Hepatic stellate cell (primary cell): ENCODE measurements around the gene APBA1.

Source experiments
- DNase-seq: peaks from one replicate; pipeline ENCODE4 v3.0.0; 2011; ENCODE audit warnings: low spot score

The APBA1 gene

DNA sequence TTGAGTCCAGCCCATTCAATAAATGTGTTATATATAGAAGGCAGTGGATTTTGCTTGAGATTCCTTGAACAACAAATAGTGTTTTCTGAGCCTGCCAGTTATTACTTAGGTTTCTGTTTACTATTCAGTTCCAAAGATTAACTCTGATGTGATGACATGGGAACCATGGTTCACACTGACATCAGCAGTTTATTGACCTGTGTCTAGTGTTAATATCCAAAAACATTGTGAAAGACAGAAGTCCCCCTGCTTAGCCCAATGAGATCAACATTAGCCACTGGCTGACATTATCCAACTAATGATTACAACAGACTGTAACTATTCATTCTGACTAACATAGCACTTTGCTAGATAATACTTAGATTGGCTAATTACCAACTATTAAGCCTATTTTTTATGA lies 14.9 kb downstream of the APBA1 start:
- no peak for DNase-seq

DNA sequence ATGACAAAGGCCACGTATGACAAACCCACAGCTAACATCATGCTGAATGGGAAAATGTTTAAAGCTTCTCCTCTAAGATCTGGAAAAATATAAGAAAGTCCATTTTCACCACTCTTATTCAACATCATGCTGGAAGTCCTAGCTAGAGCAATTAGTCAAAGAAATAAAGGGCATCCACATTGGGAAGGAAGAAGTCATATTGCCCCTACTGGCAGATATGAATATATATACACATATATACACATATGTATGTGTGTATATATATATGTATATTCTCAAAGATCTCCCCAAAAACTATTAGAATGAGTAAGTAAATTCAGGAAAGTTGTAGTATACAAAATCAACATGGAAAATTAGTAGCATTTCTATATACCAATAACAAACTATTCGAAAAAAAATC lies 17.1 kb downstream of the APBA1 start:
- DNase-seq = no peak

DNA sequence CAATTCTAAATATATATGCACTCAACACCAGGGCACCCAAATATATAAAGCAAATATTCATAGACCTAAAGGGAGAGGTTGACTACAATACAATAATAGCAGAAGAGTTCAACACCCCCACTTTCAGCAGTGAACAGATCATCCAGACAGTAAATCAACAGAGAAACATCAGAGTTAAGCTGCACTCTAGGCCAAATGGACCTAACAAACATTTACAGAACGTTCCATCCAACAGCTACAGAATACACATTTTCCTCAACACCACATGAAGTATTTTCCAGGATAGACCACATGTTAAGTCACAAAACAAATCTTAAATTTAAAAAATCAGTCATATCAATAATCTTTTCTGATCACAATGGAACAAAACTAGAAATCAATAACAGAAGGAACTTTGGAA lies 18.9 kb downstream of the APBA1 start:
- no peak for DNase-seq

DNA sequence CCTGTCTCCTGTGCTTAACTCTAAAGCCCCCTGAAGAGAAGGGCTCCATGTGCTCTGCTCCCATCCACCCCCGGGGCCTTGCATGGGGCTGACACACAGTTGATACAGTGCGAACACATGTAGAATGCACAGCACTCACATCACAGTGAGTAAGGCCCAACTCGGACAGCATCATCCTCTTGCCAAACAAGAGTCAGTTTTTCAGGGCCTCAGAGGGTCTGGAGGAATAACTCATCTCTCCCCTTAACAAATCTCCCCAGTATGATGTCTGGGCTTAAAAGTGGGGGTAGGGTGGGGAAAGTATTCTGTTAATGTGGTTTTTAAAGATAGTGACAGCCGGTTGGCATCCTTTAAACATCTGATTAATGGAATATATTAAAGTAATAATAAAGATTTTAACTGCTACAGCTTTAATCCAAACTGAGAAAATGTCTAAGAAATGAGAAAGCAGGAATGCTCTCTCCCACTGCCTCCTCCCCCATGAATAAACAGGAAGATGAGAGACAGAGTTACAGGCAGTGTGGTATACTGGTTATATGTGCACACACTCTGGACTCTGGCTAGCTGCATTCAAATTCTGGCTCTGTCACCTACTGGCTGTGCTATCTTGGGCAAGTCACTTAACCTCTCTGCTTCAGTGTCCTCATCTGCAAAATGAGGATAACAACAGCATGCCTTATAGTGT lies 22.5 kb downstream of the APBA1 start:
- peak; percentile 51 for DNase-seq

DNA sequence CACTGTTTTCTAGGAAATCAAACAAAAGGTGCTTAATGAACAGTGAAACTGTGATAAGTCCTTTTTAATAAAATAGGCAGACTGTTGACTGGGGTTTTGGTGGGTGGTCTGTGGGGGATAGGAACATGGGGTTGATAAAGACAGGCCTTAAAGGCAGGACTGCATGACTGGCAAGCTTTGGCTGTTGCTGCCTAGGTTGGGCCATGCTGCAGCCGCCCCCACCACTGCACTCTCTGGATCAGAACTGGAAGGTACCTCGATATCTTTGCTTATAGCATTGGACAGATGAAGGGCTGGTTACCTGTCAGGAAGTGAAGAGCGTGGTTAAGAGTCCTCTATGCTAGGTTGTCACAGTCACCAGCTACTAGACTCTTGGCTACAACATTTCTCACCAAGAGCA lies 24.4 kb downstream of the APBA1 start:
- DNase-seq = no peak

DNA sequence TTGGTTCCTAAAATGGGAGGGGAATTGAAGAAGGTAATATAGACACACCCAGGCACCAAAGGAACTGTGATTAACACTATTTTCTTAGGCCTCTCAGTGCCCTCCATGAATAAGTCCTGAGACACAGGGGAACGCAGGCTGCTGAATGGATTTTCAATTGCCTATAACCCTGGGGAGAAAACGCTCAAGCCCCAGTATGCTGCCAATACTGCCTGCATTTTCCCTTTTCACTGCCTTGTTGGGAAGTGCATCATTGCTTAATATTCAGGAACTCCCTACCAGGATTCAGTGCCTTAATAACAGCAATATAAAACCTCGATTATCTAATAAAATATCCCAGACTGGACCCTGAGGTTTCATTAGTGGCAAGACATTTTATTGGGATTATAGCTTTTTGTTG lies 25.4 kb downstream of the APBA1 start:
- DNase-seq = no peak

DNA sequence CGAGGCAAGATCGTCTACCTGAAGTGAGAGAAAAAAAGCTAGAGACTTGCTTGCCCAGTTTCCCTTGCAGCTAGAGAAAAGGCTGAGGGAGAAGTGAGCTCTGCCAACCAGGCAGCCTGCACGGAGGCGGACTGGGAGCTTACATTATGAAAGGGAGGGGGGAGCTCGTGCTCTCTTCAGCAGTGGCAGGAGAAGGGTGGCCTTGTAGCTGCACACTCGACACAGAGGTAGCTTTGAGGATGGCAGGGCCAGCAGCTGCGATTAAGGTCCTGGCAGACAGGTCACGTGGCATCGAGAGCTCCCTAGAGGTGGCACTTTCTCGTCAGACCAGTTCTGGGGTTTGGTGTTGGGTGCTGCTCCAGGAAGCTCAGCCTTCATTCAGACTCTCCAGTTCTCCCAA lies 26.7 kb downstream of the APBA1 start:
- DNase-seq = no peak

DNA sequence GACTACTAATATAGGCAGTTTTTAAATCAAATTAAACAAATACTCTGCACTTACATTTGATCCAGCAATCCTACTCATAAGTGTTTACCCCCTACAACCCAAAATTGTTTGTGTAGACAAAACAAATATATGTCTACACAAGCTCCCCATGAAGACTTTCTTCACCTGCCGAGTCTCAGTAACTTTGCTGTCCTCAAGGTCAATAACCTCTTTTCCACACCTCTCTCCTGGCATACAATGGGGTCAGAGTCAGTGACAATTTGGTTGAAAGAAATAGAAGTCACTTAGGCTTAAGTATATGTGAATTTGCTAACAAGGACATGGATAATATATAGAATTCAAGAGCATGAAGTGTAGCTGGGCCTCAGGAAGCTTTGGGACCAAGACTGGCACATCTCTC lies 29.1 kb downstream of the APBA1 start:
- DNase-seq = no peak

DNA sequence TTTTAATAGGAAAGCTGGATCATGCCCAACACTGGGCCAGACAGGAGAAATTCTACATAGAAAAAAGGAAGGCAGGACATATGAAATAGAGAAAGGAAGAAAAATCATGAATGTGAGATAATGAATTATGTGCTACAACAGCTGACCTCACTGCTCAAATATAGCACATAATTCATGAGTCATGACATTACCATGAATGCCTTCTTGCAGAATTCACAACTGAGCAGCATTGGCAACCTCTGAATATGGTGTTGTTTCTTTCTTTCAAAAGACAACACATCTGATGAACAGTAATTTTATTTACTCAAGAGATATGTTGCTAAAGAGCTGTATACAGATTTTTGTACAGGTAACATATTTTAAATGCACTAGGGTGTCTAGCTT lies 34.4 kb downstream of the APBA1 start:
- peak; percentile 33 for DNase-seq

DNA sequence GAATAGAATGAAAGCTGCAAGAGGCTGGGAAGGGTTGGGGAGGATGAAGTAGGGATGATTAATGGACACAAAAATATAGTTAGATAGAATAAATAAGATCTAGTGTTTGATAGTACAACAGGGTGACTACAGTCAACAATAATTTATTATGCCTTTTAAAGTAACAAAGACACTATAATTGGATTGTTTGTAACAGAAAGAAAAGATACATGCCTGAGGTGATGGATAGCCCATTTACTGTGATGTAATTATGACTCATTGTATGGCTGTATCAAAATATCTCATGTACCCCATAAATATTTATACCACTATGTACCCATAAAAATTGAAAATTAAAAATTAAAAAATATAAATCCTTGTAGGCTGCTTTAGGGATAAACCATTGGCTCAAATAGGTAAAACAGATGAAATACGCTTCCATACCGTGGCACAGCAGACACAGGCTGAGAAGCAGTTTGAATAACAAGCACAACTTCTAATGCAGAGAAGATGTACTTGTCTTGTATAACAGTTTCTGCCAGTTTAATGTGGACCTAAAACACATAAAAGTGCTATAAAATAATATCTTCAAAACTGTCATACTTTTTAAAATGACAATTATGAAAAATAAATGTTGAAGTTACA lies 34.9 kb downstream of the APBA1 start:
- no peak for DNase-seq

DNA sequence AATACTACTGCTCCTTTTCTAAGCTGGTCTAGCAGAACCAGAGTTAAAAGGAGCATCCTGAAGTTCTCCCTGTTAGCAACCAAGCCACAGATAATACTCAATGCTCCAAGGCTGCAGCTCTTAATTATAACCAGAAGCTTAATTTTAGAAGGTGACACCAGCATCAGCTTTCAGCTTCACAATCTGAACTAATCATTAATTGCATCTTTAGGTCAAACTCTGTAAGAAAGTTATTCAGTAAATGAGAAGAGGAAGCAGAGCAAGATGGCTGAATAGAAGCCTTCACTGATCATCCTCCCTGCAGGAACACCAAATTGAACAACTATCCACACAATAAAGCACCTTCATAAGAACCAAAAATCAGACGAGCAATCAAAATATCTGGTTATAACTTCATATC lies 38.5 kb downstream of the APBA1 start:
- no peak for DNase-seq

DNA sequence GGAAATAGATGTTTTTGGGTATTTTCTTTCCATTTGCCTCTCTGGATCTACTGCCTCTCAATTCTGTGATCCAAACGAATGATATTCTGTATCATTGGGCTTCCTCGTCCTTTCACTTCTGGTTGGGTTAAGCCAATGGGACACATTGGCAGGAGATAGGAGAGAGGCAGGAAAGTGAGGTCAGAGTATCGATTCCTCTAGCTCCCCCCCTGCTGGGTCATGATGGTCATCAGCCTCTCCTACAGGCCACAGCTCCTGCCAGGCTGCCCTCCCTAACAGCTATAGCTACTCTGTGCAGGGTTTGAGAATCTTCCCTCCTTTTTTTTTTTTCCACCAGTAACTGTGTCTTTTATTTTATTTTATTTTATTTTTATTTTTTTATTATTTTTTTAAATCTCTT lies 39.4 kb downstream of the APBA1 start:
- no peak for DNase-seq

DNA sequence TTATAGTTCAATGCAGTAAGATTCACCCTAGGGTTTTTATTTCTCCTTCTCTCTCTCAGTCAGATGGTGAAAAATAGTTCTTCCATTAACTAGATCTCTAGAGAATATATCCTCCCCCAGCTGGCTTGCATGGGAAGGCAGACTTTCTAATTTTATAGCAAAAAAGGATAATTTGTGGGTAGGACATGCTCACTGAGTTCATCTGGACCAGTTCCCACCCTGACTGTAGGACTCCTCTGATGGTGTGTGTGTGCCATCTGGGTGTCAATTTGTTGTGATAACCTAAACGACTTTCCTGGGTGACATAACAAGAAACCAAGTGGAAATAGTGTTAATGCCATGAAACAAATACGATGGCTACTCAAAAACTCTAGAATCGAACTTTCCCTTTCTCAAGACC lies 44.9 kb downstream of the APBA1 start:
- DNase-seq = no peak

DNA sequence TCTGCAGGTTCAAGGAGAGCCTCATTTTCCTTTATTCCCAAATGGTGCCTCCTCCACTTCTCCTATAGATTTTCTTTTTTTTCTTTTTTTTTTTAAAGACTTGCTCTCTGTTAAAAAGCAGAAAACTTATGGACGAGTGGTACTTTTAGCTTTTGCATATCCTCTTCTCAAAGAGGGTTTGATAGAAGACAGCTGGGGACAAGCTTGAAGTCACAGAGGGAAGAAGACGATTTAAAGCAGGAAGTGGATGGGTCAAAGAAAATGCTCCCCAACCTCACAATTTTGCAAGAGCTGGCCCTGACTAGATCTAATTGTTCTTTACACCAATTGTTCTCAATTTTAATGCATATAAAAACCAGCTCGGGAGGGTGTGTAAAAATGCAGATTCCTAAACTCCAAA lies 48.9 kb downstream of the APBA1 start:
- DNase-seq = no peak

DNA sequence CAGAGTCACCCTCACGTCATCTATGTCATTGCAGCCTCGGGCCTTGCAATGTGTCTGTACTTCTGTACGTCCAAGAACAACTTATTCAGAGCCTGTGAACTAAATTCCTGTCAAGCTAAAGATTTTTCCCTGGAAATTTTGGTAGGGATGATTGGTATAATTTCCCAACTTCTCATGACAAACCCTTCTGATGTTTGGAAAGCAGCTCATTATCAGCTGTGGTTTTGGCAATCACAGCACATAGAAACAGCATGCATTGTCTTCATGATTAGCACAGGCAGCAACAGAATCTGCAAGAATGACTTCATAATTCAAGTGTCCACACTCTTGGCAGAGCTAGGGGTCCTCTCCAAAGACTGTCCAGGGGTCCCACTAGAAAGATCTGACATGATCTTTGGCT lies 49.5 kb downstream of the APBA1 start:
- no peak for DNase-seq

DNA sequence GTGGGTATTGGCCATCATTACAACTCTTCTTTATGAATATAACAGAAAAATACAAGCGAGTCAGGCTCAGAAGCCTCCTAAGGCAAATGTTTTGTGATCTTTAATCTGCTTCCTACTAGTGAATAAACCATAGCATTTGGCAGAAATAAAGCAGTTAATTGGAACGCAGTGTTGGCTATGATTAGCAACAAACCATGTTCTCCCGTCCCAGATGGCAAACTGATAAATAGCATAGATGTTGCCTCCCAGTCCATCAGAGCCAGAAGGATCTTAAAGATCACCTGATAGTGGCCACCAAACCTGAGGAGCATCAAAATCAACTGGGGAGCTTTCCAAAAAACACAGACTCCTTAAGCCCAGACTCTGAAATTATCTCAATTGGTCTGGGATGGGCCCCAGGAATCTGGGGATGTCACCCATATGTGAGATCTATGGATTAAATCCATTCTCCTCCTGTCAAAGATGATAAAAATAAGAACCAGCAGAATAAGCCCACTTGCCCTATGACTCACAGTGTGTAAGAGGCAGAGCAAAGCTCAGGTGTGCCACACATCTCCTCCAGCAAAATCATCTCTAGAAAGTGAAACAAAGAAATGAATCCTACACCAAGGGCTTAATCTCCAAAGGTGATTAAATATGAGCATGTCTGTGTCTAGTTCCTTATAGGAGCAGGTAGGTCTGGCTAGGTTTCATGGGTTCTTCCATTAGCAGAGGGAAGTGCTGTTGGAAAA lies 50.3 kb downstream of the APBA1 start:
- no peak for DNase-seq

DNA sequence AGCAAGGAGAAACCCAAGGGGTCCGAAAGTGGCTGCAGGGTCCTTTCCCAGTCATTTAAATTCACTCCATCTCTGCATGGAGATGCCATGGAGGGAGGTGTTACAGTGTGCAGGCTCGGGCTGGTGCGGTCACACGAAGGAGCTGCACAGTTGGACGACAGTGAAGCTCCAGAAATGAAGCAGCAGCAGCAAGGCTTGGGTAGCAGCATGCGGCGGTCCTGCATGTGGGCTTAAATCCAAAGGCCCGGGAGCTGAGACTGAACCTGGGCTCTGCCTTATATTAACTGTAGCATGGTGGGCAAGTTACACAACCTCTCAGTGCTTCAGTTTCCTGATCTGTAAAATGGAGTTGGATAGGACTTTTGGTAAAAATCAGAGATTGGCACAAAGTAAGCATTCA lies 51.4 kb downstream of the APBA1 start:
- no peak for DNase-seq

DNA sequence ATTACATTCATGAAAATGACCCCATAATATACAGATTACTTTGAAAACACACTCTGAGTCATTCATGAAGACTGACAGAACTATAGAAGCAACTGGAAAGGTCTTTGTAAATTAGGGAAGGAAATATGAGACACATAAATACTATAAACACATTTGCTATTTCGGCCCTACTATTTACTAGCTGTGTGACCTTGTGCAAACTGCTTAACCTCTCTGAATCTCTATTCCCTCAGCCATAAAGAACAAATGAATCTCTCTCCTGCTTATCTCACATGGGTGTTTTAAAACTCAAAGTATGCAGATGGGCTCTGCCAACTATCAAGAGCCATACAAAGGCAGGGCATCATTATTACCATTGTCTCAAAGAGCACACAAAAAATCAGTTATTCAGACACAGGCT lies 52.9 kb downstream of the APBA1 start:
- DNase-seq = no peak

DNA sequence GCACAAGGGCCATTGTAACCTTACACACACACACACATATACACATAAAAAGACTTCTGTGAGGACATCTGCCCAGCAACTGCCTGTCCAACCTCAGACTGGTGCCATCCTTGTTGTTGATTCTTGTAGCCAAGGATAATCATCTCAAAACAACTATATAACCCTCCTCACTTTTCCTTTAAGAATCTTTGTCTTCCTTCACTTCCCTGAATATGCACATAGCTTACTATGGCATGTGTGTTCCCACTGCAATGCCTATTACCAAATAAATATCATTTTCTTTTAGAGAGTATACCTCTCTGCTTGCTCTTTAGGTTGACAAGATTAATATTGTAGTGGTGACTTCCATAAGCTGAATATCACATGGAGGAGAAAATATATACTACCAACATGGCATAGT lies 55.2 kb downstream of the APBA1 start:
- DNase-seq = no peak

DNA sequence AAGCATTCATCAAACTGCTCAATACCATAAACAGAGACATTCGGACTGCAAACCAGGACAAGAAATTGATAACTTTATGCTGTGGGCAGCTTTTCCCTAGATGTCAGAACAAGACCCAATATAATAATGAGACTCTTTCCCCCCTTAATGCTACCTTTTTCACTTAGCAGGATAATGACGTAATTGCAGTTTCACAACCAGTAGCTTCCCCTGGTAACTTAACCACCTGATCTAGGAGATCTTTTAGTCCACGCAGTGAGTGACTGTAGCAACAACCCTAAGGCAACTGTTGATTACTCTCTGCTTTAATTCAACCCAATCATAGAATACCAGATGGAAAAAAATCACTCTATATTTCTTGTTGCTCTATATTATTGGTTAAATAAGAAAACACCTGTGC lies 56.3 kb downstream of the APBA1 start:
- DNase-seq = no peak

DNA sequence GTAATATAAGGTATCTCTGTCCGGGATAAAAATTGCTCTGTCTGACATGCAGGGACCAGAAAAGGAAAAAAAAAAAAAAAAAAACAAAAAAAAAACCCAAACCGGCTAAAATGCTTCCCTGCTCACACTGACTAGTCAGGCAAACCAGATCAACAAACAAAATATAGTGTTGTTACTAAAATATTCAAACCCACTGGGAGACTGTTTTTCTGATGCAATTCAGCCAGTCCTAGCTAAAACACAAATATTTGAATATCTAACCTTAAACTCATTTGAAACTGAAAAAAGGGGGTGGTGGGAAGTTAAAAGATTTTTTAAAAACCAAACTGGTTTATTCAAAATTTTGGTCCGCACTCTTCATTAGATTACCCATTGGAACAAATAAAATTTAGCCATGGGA lies 61.0 kb downstream of the APBA1 start:
- DNase-seq = peak; percentile 2

DNA sequence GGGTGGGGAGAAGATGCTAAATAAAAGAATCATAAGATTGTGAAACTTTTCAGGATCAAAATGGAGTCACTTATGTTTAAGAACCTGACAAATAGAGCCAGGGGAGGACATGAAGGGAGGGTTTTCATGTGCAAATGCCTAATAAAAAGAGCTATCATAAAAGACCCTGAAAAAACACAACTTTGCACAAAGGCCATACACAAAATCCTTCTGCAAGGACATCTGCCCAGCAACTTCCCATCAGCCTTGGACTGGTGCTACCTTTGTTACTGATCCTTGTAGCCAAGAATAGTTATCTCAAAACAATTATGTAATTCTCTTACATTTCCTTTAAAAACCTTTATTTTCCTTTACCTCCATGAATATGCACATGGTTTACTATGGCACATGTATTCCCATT lies 63.0 kb downstream of the APBA1 start:
- no peak for DNase-seq

DNA sequence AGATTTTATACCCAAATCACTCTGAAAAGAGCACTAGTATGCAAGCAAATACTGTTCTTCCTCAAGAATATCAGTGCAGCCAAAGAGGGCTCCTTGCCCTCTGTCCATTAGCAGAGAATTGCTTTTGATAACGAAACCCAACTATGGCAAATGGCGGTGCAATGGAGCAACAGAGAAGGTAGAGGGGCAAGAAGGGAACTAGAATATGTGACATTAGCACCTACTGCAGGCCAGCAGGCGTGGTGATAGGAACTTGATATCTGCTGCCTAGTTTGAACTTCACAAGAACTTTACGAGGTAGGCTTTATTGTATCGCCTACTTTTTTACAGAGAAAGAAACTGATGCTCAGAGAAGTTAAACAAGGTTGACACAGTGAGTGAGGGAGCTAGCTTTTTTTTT lies 66.1 kb downstream of the APBA1 start:
- DNase-seq = no peak

DNA sequence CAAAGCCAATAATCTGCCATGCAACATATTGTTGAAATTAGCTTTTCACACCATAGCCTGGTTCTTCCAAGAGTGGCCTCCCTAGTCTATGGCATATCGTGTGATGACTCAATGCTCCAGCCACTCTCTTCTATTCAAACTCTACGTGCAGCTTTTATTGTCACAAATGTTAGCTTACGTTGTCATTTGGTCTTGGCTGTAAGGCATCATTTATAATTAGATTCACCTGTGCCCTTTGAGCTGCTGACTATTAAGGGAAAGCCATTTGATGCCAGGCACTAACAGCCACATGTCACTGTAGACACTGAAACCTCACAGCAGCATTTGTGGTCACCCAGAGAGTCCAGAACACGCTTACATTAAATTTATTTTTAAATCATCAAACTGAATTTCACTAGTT lies 66.8 kb downstream of the APBA1 start:
- no peak for DNase-seq
